Endothelial cell of umbilical vein (primary cell): ENCODE results near the gene RRAGD. TPM values are rescaled to one million over a fixed set of nuclear protein-coding genes. Genes with fewer than 3 reads are reported as not detected.

ENCODE experiments used
- BruUV-seq: library from RNA; stranded (reverse); fragments of 400-500 nt; replicated peaks from 2 replicates; lab custom pipeline; 2021; lab: Mats Ljungman, UMichigan
- CTCF ChIA-PET: fragments of 300-600, 350-600 bp; sonication (Branson Sonifier 250); formaldehyde crosslinking; loops from one replicate; lab custom pipeline; 2021; ENCODE audit warnings: antibody characterized with exemption, inconsistent platforms; lab: Charles Lee
- POLR2A ChIA-PET: fragments of 300-600, 350-600 bp; sonication (Branson Sonifier 250); formaldehyde crosslinking; loops from one replicate; lab custom pipeline; 2021; ENCODE audit warnings: antibody characterized with exemption, inconsistent platforms; lab: Charles Lee
- DNase-seq: peaks from one replicate; pipeline ENCODE4 v3.0.0-alpha.2; 2011; ENCODE audit warnings: low read depth, low spot score
- FAIRE-seq: peaks from 2 replicates; lab custom pipeline; 2011; peaks lifted over from hg19 to GRCh38; lab: Jason Lieb, UNC
- H2AFZ ChIP-seq: 2 replicates; pipeline ENCODE4 v1.6.0; 2012; ENCODE audit warnings: low read depth, low read length, control low read depth, inconsistent platforms
- H3K27ac ChIP-seq: 2 replicates; pipeline ENCODE4 v1.5.1; 2011; ENCODE audit warnings: low read depth, mild to moderate bottlenecking, control low read depth, low read length, moderate library complexity; ENCODE audit not compliant: insufficient read depth
- H3K27me3 ChIP-seq, 2 experiments: 2 replicates each; pipeline versions ENCODE4 v1.6.0 to v1.6.1; 2011; ENCODE audit warnings: low read length in 2 of 2, mixed read lengths in 1 of 2; ENCODE audit not compliant: control insufficient read depth in 2 of 2, insufficient read depth in 2 of 2
- H3K36me3 ChIP-seq, 2 experiments: 2 replicates in 1 of 2; 3 replicates in 1 of 2; pipeline ENCODE4 v1.5.1; 2011; ENCODE audit warnings: low read length in 2 of 2, mild to moderate bottlenecking in 1 of 2, moderate library complexity in 1 of 2; ENCODE audit not compliant: control insufficient read depth in 2 of 2, insufficient read depth in 2 of 2; ENCODE audit errors: extremely low read depth in 1 of 2
- H3K4me1 ChIP-seq: 3 replicates; pipeline ENCODE4 v1.5.1; 2011; ENCODE audit warnings: mild to moderate bottlenecking, low read length; ENCODE audit not compliant: control insufficient read depth, insufficient read depth; ENCODE audit errors: extremely low read depth
- H3K4me2 ChIP-seq: 2 replicates; pipeline ENCODE4 v1.6.1; 2011; ENCODE audit warnings: low read length, control low read depth, mixed read lengths; ENCODE audit not compliant: insufficient read depth
- H3K4me3 ChIP-seq, 3 experiments: fragments of 200-600 bp in 1 of 3; sonication (generic), shearing (Covaris generic) in 1 of 3; replicated peaks in 1 of 3; 2 replicates each; pipeline ENCODE4 v1.5.1; 2011 to 2016; ENCODE audit warnings: control low read depth in 3 of 3, low read length in 3 of 3, mild to moderate bottlenecking in 2 of 3, inconsistent platforms in 1 of 3, low read depth in 1 of 3, moderate library complexity in 1 of 3; ENCODE audit not compliant: insufficient read depth in 1 of 3
- H3K79me2 ChIP-seq: 2 replicates; pipeline ENCODE4 v1.6.0; 2012; ENCODE audit warnings: low read length, inconsistent platforms; ENCODE audit not compliant: control insufficient read depth, insufficient read depth
- H3K9ac ChIP-seq: replicated peaks from 2 replicates; pipeline ENCODE3; 2011; ENCODE audit warnings: low read length, control low read depth; ENCODE audit not compliant: insufficient read depth; ENCODE audit errors: extremely low read depth
- H3K9me1 ChIP-seq: replicated peaks from 3 replicates; pipeline ENCODE4 v1.6.0; 2011; ENCODE audit warnings: mild to moderate bottlenecking, low read length; ENCODE audit not compliant: control insufficient read depth, insufficient read depth; ENCODE audit errors: extremely low read depth
- H3K9me3 ChIP-seq: replicated peaks from 2 replicates; pipeline ENCODE4 v1.5.1; 2012; ENCODE audit warnings: low read length, inconsistent platforms; ENCODE audit not compliant: control insufficient read depth, insufficient read depth
- H4K20me1 ChIP-seq: replicated peaks from 2 replicates; pipeline ENCODE3; 2011; ENCODE audit warnings: mild to moderate bottlenecking, low read length; ENCODE audit not compliant: control insufficient read depth, insufficient read depth; ENCODE audit errors: extremely low read depth
- EZH2 ChIP-seq: IDR thresholded peaks from 2 replicates; pipeline ENCODE4 v1.6.1; 2012; ENCODE audit warnings: borderline replicate concordance, low read depth, mild to moderate bottlenecking, moderate library complexity, low read length, inconsistent platforms; ENCODE audit not compliant: severe bottlenecking
- FOS ChIP-seq: IDR thresholded peaks from 2 replicates; pipeline ENCODE4 v1.6.1; 2011; ENCODE audit warnings: mild to moderate bottlenecking, low read length, moderate library complexity, borderline replicate concordance; ENCODE audit not compliant: insufficient read depth
- GATA2 ChIP-seq: IDR thresholded peaks from 2 replicates; pipeline ENCODE4 v1.7.0; 2011; ENCODE audit warnings: low read depth, mild to moderate bottlenecking, moderate library complexity, mixed read lengths, low read length; ENCODE audit not compliant: insufficient read length, insufficient read depth
- JUN ChIP-seq: IDR thresholded peaks from 2 replicates; pipeline ENCODE4 v1.6.1; 2011; ENCODE audit warnings: borderline replicate concordance, low read depth; ENCODE audit not compliant: insufficient read length, insufficient read depth
- MAX ChIP-seq: IDR thresholded peaks from 2 replicates; pipeline ENCODE4 v1.6.1; 2011; ENCODE audit not compliant: insufficient read depth, insufficient read length
- MYC ChIP-seq: IDR thresholded peaks from one replicate; pipeline ENCODE4 v1.6.1; 2011; ENCODE audit warnings: mild to moderate bottlenecking, low read depth, low read length
- POLR2A ChIP-seq: IDR thresholded peaks from 2 replicates; pipeline ENCODE4 v1.6.1; 2012; ENCODE audit warnings: low read depth, mild to moderate bottlenecking, control low read depth, low read length
- POLR2AphosphoS5 ChIP-seq: IDR thresholded peaks from 2 replicates; pipeline ENCODE4 v1.6.1; 2012; ENCODE audit warnings: low read depth, mild to moderate bottlenecking, control low read depth, low read length, moderate library complexity; ENCODE audit not compliant: insufficient read depth
- dilution Hi-C: fragments of 300-500 bp; cut with MboI; formaldehyde crosslinking; loops from one replicate; pipeline ENCODE4 v1.15.0; 2019; ENCODE audit warnings: low sequenced_read_pairs; ENCODE audit not compliant: extremely low pct_ligation_motif_present
- intact Hi-C: fragments of 100-400 bp; cut with micrococcal nuclease; formaldehyde crosslinking; loops from one replicate; pipeline ENCODE4 v1.10.0; 2022
- polyA plus RNA-seq, 4 experiments: library from polyadenylated mRNA; depleted of rRNA in 3 of 4; stranded (reverse) in 3 of 4; unstranded in 1 of 4; fragments of >200 nt; gene quantifications; 2 replicates each; pipeline versions ENCODE4 v1.2.1 to v1.2.3, GENCODE V29; 2011 to 2012; ENCODE audit warnings: missing spikeins in 1 of 4
- total RNA-seq: library from RNA; stranded (reverse); gene quantifications from 2 replicates; pipeline ENCODE4 v1.2.3, GENCODE V29; 2021
- TF ChIP-seq, protein P1 (sequence below), 2 donors: IDR thresholded peaks; 1 replicate in 1 of 2; 2 replicates in 1 of 2; pipeline ENCODE4 v1.5.1; 2011; ENCODE audit warnings: low read length in 2 of 2, mild to moderate bottlenecking in 2 of 2, moderate library complexity in 2 of 2, control low read depth in 1 of 2, inconsistent platforms in 1 of 2, low read depth in 1 of 2; ENCODE audit not compliant: insufficient read depth in 1 of 2; ENCODE audit errors: extremely low read depth in 1 of 2

RRAGD gene
- total and polyA plus RNA-seq, 2 donors (not counting 3 experiments of a cell fraction or from before 2014, with no cell fraction given) = 0.07 to 2.0 TPM

- dilution Hi-C loops (no loop called here), intact Hi-C loops (no loop called here)
- H3K79me2 ChIP-seq = no peaks in the 10 kb centered on the region
- H3K9ac ChIP-seq = no peak overlapping the region
- BruUV-seq = no TSS peak
- ChIA-PET CTCF (interaction anchor here (0.9 to 1.7 kb wide), 2 partner anchors 22 to 38 kb away, joined by 3 to 7 read pairs; no protein-coding TSS in a partner anchor), POLR2A (interaction anchor here (0.6 kb wide), 1 partner anchor 91 kb away, joined by 10 read pairs; no protein-coding TSS in a partner anchor)
- DNase-seq (no peak), FAIRE-seq (no peak)
- H3K27ac ChIP-seq = no peak overlapping the region
- no peak overlapping the region for H2AFZ ChIP-seq
- no peaks in the 10 kb centered on the region for H4K20me1 ChIP-seq
- no peak overlapping the region for H3K4me3 ChIP-seq
- H3K9me1 ChIP-seq = no peaks in the 10 kb centered on the region
- no peak overlapping the region for H3K4me2 ChIP-seq
- no peaks in the 10 kb centered on the region for H3K9me3 ChIP-seq
- TF ChIP-seq FOS = no peak
- TF ChIP-seq MAX = no peak
- TF ChIP-seq JUN = no peak
- TF ChIP-seq, protein P1, sequence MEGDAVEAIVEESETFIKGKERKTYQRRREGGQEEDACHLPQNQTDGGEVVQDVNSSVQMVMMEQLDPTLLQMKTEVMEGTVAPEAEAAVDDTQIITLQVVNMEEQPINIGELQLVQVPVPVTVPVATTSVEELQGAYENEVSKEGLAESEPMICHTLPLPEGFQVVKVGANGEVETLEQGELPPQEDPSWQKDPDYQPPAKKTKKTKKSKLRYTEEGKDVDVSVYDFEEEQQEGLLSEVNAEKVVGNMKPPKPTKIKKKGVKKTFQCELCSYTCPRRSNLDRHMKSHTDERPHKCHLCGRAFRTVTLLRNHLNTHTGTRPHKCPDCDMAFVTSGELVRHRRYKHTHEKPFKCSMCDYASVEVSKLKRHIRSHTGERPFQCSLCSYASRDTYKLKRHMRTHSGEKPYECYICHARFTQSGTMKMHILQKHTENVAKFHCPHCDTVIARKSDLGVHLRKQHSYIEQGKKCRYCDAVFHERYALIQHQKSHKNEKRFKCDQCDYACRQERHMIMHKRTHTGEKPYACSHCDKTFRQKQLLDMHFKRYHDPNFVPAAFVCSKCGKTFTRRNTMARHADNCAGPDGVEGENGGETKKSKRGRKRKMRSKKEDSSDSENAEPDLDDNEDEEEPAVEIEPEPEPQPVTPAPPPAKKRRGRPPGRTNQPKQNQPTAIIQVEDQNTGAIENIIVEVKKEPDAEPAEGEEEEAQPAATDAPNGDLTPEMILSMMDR (IDR thresholded peaks at IDR 0.05; ENCODE audit: extremely low read depth in 1 of 2, insufficient read depth in 1 of 2, low read depth in 1 of 2, low read length in 2 of 2) = no peak
- TF ChIP-seq POLR2A = no peak
- no peak for TF ChIP-seq POLR2AphosphoS5
- TF ChIP-seq GATA2 = no peak
- no peak for TF ChIP-seq EZH2
- TF ChIP-seq MYC = no peak
- H3K36me3 ChIP-seq = no peaks in the 10 kb centered on the region
- peaks cover 48 to 53% of the 10 kb centered on the region in 2 experiments for H3K27me3 ChIP-seq
- H3K4me1 ChIP-seq = peaks cover 8% of the 10 kb centered on the region
Observed at GRCh38 chr6:89410231-89410761, 1.8 kb downstream of the RRAGD start.
